Muscle of leg (tissue), 11 donors: ENCODE results near the gene THAP12. TPM values are rescaled to one million over a fixed set of nuclear protein-coding genes. Genes with fewer than 3 reads are reported as not detected.
"Not testable (repeated sequence)": the region's sequence is repeated elsewhere in the genome, so short reads cannot be mapped to it uniquely, and the experiment has no call there.

ENCODE experiments used
- DNase-seq: peaks from one replicate; pipeline ENCODE4 v3.0.0; 2013
- H3K27ac ChIP-seq: one replicate; pipeline ENCODE4 v1.5.1; 2013; ENCODE audit warnings: mild to moderate bottlenecking, low read length, control low read depth
- H3K27me3 ChIP-seq: one replicate; pipeline ENCODE4 v1.6.1; 2013; ENCODE audit warnings: low read length; ENCODE audit not compliant: control insufficient read depth, insufficient read depth
- H3K36me3 ChIP-seq: one replicate; pipeline ENCODE4 v1.6.1; 2013; ENCODE audit warnings: low read length; ENCODE audit not compliant: control insufficient read depth, insufficient read depth
- H3K4me1 ChIP-seq: one replicate; pipeline ENCODE4 v1.6.1; 2013; ENCODE audit warnings: low read length; ENCODE audit not compliant: control insufficient read depth, insufficient read depth
- H3K4me3 ChIP-seq: one replicate; pipeline ENCODE4 v1.5.1; 2013; ENCODE audit warnings: low read length, control low read depth
- H3K9me3 ChIP-seq: replicated peaks from 2 replicates; pipeline ENCODE4 v1.6.1; 2013; ENCODE audit warnings: low read depth, low read length; ENCODE audit not compliant: control insufficient read depth
- WGBS: methylation state at CpG from one replicate; pipeline ENCODE4 v1.1.5; 2013; ENCODE audit warnings: missing lambda C conversion rate; ENCODE audit not compliant: insufficient coverage; 5-methylcytosine and 5-hydroxymethylcytosine counted together
- polyA plus RNA-seq, 8 donors: library from polyadenylated mRNA; unstranded; fragments of 120-200 nt; gene quantifications; one replicate each; pipeline versions ENCODE4 v1.2.1 to v1.2.3, GENCODE V29; 2013; ENCODE audit warnings: inconsistent platforms in 1 of 8, low replicate concordance in 1 of 8; ENCODE audit not compliant: insufficient read length in 8 of 8, insufficient read depth in 1 of 8
- total RNA-seq: library from RNA; stranded (reverse); fragments of 120-200 nt; gene quantifications from one replicate; pipeline ENCODE4 v1.2.4, GENCODE V29; 2013

THAP12 gene
- total and polyA plus RNA-seq, 9 donors, result 40.0 to 68.8 (median 55.8) TPM

DNA sequence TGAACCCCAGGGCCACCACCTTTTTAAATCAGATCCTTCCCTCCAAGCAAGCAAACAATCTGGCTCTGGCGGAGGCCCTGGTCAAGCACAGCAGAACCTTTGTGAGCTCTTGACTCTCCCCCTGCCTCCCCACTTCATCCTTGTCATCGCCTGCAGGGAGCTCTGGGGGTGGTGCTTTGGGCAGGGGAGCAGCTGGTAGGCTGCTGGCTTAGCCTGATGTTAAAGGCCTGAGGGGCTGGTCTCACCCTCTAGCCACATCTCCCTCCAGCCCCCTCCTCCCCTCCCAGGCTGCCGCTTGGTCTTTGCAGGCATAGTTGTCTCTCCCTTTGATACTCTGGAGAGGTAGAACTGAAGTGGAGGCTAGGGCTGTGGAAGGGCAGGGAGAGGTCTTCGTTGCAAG lies 50.9 kb downstream of the THAP12 start:
- no peak overlapping the region for H3K27ac ChIP-seq
- H3K9me3 ChIP-seq, result peaks cover 5% of the 10 kb centered on the region
- no CpG with 5 or more reads among the region's 4 CpGs for WGBS
- H3K4me3 ChIP-seq, result no peak overlapping the region
- H3K4me1 ChIP-seq, result peaks cover 15% of the 10 kb centered on the region
- no peak for DNase-seq
- no peaks in the 10 kb centered on the region for H3K27me3 ChIP-seq
- H3K36me3 ChIP-seq, result no peaks in the 10 kb centered on the region

DNA sequence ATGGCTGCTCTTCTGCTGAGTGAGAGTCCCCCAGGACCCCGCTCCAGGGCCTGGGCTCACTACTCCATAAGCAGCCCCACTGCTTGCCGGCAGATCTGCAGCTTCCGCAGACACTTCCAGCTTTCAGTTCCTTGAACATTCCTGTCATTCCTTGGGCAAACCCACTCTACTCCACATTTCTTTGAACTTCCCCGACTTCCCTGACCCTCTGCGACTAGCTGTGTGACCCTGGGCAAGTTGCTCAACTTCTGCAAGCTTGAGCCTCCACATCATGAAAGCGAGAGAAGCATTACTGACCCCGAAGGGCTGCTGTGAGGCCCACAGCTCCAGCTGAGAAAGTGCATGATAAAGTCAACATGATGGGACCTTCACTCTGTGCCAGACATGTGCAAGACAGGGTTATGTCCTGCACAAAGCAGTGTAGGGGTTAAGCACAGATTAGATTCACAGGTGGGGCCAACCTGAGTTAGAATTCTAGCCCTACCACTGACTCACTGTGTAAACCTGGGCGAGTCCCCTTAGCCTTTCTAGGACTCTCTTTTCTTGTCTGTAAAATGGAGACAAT lies 51.8 kb downstream of the THAP12 start:
- Histone ChIP-seq H3K4me3 (no peak overlapping the region), H3K27ac (no peak overlapping the region), H3K4me1 (peaks cover 15% of the 10 kb centered on the region), H3K9me3 (no peaks in the 10 kb centered on the region), H3K27me3 (no peaks in the 10 kb centered on the region), H3K36me3 (no peaks in the 10 kb centered on the region)
- 24% methylated on average over 7 of the region's 8 CpGs for WGBS
- DNase-seq, result no peak

DNA sequence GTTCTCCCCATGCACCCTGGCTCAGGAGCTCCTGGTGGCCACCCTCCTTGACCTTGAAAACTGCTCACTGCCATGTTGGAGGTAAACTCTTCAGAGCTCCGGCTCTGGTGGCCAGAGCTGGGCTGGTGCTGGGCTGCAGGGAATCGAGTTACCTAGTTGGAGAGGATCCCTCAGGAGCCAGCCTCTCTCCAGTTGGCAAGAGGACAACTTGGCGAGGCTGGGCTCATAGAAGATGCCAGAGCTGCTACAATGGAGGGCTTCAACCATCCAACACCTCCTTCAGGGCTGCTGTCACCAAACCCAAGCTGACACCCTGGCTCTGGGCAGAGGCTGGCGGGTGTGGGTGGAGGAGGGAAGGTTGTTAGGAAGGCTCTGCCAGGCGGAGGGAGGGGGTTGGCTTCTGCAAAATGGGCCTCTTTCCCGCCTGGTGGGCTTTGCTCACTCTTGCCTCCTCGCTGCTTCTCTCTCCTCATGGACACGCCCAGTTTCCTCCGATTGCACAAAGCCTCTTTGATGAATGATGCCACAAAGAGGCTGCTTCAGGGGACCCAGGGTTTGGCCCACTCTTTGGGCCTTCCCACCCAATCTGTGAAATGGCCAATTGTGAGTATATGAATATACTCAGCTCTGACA lies 53.1 kb downstream of the THAP12 start:
- no peak for DNase-seq
- Histone ChIP-seq H3K4me3 (no peak overlapping the region), H3K27ac (no peak overlapping the region), H3K36me3 (no peaks in the 10 kb centered on the region), H3K27me3 (peaks cover 4% of the 10 kb centered on the region), H3K9me3 (no peaks in the 10 kb centered on the region), H3K4me1 (peaks cover 15% of the 10 kb centered on the region)
- WGBS, result 82% methylated on average over 6 of the region's 9 CpGs

DNA sequence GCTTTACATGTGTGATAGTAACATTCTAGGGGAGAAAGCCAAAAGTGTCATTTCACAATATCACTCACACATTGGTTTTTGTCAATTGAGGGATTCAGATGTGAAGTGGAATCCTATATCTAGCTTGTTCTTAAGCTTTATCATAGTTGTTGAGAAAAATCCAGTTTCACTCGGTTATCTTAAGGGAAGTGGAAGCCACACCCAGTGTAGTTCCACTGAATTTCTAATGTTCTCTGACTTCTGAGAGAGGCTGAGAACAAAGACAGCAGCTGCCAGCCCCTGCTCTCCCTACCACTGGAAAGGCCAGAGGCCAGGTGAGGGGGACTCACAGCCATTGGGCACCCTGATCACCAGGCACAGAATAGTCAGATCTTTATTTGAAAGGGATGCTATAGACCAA lies 53.7 kb downstream of the THAP12 start:
- Histone ChIP-seq H3K36me3 (no peaks in the 10 kb centered on the region), H3K9me3 (no peaks in the 10 kb centered on the region), H3K4me3 (no peak overlapping the region), H3K27ac (no peak overlapping the region), H3K27me3 (peaks cover 11% of the 10 kb centered on the region), H3K4me1 (peaks cover 18% of the 10 kb centered on the region)
- WGBS, result no CpG with 5 or more reads among the region's 1 CpG
- no peak for DNase-seq

DNA sequence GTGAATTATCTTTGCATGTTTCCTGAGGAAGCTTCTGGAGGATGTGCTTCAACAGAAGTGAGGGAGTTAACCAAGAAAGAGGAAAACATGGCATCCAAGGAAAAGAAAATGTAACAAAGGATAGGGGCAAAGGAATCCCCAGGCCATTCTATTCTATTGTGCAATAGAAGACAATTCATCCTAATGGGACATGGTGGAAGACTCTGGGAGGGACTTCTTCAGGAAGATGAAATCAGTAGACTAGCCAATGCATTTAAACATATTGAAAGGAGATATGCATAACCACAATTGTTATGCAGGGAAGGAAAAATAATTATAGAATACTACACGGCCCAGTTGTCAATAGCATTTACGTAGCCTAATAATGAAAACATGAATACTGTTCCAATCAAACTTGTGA lies 55.7 kb downstream of the THAP12 start:
- WGBS, result no CpG with 5 or more reads among the region's 2 CpGs
- Histone ChIP-seq H3K9me3 (no peaks in the 10 kb centered on the region), H3K36me3 (no peaks in the 10 kb centered on the region), H3K27me3 (peaks cover 30% of the 10 kb centered on the region), H3K27ac (no peak overlapping the region), H3K4me3 (no peak overlapping the region), H3K4me1 (peaks cover 22% of the 10 kb centered on the region)
- DNase-seq, result no peak

DNA sequence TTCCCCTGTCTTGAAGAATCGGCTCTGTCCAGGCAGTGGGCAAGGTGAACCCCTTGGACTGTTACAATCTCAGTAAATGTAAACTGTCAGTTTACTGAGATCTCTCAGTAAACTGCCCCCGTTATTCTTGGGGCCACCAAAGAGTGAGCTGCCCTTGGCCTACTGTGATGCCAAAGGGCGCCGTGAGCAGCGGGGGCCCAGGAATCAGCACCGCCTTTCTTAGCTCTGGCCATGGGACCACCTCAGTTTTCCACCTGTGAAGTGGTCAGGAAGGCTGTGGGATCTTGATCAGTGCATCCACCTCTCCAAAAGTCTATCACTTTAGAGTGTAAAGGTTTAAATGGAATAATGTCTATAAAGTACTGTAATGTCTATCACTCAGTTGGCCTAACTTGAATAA lies 57.1 kb downstream of the THAP12 start:
- 60% methylated on average over 1 of the region's 6 CpGs for WGBS
- DNase-seq, result no peak
- peaks cover 14% of the 10 kb centered on the region for H3K4me1 ChIP-seq
- H3K27me3 ChIP-seq, result peaks cover 37% of the 10 kb centered on the region
- no peaks in the 10 kb centered on the region for H3K9me3 ChIP-seq
- no peak overlapping the region for H3K27ac ChIP-seq
- H3K4me3 ChIP-seq, result no peak overlapping the region
- no peaks in the 10 kb centered on the region for H3K36me3 ChIP-seq

DNA sequence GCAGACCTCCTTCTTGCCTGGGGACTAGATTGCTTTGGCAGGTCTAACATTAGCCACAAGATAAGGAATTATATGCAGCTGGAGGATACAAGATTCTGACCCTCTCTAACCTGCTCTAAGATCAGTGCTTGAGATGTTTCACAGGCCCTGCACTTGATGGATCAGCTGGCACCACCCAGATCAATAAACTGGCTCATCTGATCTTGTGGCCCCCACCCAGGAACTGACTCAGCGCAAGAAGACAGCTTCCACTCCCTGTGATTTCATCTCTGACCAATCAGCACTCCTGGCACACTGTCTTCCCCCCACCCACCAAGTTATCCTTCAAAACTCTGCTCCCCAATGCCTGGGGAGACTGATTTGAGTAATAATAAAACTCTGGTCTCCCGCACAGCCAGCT lies 57.6 kb downstream of the THAP12 start:
- Histone ChIP-seq H3K27me3 (peaks cover 37% of the 10 kb centered on the region), H3K4me1 (peaks cover 16% of the 10 kb centered on the region)
- not testable (repeated sequence) for H3K4me3 ChIP-seq, H3K27ac ChIP-seq, H3K9me3 ChIP-seq, H3K36me3 ChIP-seq, DNase-seq
- 83% methylated on average over 1 of the region's 2 CpGs for WGBS

DNA sequence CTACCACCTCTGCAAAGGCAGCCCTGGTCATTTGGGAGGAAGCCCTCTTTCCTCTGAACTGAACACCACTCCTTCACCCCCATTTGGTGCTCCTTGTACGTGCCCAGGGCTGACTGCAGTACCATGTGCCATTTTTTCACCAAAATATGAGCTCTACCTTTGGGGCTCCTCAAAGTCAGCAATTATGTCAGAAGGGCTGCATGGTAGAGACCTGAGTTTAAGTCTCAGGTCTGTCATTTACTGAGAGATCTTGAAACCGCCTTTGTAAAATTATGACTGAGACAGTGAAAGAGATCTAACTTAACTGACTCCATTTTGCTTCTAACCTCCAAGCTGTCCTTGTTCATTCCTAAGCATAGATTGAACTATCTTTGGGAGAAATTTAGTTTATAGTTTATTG lies 58.0 kb downstream of the THAP12 start:
- no peaks in the 10 kb centered on the region for H3K36me3 ChIP-seq
- DNase-seq, result no peak
- no CpG with 5 or more reads among the region's 2 CpGs for WGBS

DNA sequence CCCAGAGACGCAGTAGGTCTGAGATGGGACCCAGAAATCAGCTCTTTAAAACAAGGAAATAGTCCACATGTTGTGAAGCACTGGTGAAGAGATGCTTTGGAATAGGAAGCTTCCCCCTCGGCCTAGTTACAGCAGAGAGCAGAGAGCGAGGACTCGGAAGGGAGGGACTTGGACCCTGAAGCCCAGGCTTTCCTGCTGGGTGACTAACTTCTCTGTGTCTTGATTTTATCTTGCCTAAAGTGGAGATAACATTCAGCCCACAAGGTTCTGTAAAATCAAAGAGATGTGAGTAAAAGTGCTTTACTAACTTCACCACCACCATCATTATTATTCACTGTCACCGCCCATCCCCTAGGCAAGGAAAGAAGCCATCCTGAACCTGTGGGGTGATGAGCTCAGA lies 58.4 kb downstream of the THAP12 start:
- WGBS, result 88% methylated on average over 1 of the region's 5 CpGs
- peaks cover 15% of the 10 kb centered on the region for H3K4me1 ChIP-seq
- H3K4me3 ChIP-seq, result no peak overlapping the region
- no peaks in the 10 kb centered on the region for H3K36me3 ChIP-seq
- no peak overlapping the region for H3K27ac ChIP-seq
- no peaks in the 10 kb centered on the region for H3K9me3 ChIP-seq
- peaks cover 37% of the 10 kb centered on the region for H3K27me3 ChIP-seq
- DNase-seq, result peak; percentile 54

More for the DNA sequence above, 58.0 kb downstream of the THAP12 start:
- H3K27me3 ChIP-seq, result peaks cover 37% of the 10 kb centered on the region
- H3K9me3 ChIP-seq, result no peaks in the 10 kb centered on the region
- no peak overlapping the region for H3K4me3 ChIP-seq
- H3K4me1 ChIP-seq, result peaks cover 16% of the 10 kb centered on the region
- H3K27ac ChIP-seq, result no peak overlapping the region

DNA sequence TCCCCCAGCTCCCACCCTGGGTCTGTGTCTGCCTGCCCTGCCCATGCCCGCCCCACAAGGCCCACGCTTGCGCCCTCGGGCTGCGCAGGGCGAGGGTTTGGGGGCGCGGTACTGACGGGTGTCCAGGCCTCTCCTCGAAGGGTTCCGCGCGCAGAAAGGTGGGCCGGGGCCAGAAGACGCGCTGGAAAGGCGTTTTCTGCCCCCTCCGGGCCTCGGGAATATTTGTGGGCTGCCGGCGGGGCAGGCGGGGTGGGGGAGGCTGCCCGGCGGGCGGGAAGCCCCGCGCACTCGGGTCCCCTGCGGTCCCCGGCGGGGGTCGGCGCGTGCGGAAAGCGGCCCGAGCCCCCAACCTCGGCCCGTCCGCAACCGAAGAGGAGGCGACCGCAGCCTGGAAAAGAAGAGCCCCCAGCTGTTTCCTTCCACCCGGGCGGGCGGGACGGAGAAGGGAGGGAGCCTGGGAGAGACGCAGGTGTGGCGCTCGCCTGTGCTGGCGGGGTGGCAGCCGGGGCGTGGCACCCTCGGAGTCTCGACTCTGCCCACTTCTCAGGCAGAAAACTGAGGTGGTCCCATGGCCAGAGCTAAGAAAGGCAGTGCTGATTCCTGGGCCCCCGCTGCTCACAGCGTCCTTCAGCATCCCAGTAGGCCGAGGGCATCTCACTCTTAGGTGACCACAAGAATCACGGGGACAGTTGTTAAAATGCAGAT lies 59.0 kb downstream of the THAP12 start:
- Histone ChIP-seq H3K27me3 (peaks cover 40% of the 10 kb centered on the region), H3K4me1 (peaks cover 12% of the 10 kb centered on the region), H3K27ac (no peak overlapping the region), H3K4me3 (peak overlapping the region; percentile 13), H3K9me3 (no peaks in the 10 kb centered on the region), H3K36me3 (no peaks in the 10 kb centered on the region)
- WGBS, result 5% methylated on average over 53 of the region's 59 CpGs
- no peak for DNase-seq
